SU-DHL-6 (cell line): ENCODE results near the gene PDE4D.

Source experiments
- H2AFZ ChIP-seq: fragments of 200-600 bp; sonication (generic); 2 replicates; pipeline ENCODE4 v1.6.1; 2014; ENCODE audit warnings: low read depth, mild to moderate bottlenecking, moderate library complexity, mixed read lengths, antibody characterized with exemption, low read length; ENCODE audit not compliant: severe bottlenecking
- H3F3A ChIP-seq: fragments of 200-600 bp; shearing (Covaris generic); 2 replicates; pipeline ENCODE4 v1.6.0; 2016; ENCODE audit warnings: antibody characterized with exemption, mild to moderate bottlenecking; ENCODE audit not compliant: insufficient read depth
- H3K27ac ChIP-seq: fragments of 200-600 bp; sonication (generic); 2 replicates; pipeline ENCODE4 v1.5.1; 2016; ENCODE audit warnings: low read depth, mild to moderate bottlenecking, low read length, moderate library complexity, mixed read lengths
- H3K27me3 ChIP-seq: fragments of 200-600 bp; sonication (generic), shearing (Covaris generic); 2 replicates; pipeline ENCODE4 v1.6.0; 2014; ENCODE audit warnings: mild to moderate bottlenecking, low read length
- H3K36me3 ChIP-seq: fragments of 200-600 bp; sonication (generic); 2 replicates; pipeline ENCODE4 v1.6.1; 2014; ENCODE audit warnings: mild to moderate bottlenecking, low read length, mixed read lengths
- H3K4me2 ChIP-seq: fragments of 300-600, 200-600 bp; shearing (Covaris generic), sonication (generic); 2 replicates; pipeline ENCODE4 v1.6.0; 2014; ENCODE audit warnings: low read length, low read depth, mild to moderate bottlenecking; ENCODE audit not compliant: poor library complexity, severe bottlenecking
- H3K4me3 ChIP-seq: fragments of 200-600 bp; sonication (generic); 2 replicates; pipeline ENCODE4 v1.5.1; 2014; ENCODE audit warnings: antibody characterized with exemption, low read length, mild to moderate bottlenecking, mixed read lengths; ENCODE audit not compliant: insufficient read depth, poor library complexity, severe bottlenecking
- H3K79me2 ChIP-seq: fragments of 200-600 bp; sonication (generic); 2 replicates; pipeline ENCODE4 v1.6.1; 2014; ENCODE audit warnings: mild to moderate bottlenecking, low read length, moderate library complexity; ENCODE audit not compliant: insufficient read depth
- H3K9ac ChIP-seq: fragments of 200-600 bp; sonication (generic); 2 replicates; pipeline ENCODE4 v1.7.0; 2014; ENCODE audit warnings: mild to moderate bottlenecking, low read length
- H3K9me2 ChIP-seq: fragments of 200-600 bp; sonication (generic); replicated peaks from 2 replicates; pipeline ENCODE4 v1.6.1; 2014; ENCODE audit warnings: low read length; ENCODE audit not compliant: insufficient read depth
- H3K9me3 ChIP-seq: fragments of 200-600 bp; sonication (generic); 2 replicates; pipeline ENCODE4 v1.6.1; 2014; ENCODE audit warnings: low read length, mixed read lengths; ENCODE audit not compliant: insufficient read depth
- H4K20me1 ChIP-seq: fragments of 200-600 bp; sonication (generic); 2 replicates; pipeline ENCODE4 v1.6.1; 2014; ENCODE audit warnings: low read depth, mild to moderate bottlenecking, antibody characterized with exemption, low read length, moderate library complexity, mixed read lengths
- CTCF ChIP-seq: fragments of 200-600 bp; sonication (generic); IDR thresholded peaks from one replicate; pipeline ENCODE4 v1.5.1; 2017; ENCODE audit warnings: antibody characterized with exemption, mild to moderate bottlenecking, low read length, moderate library complexity; ENCODE audit not compliant: insufficient read depth, poor library complexity, severe bottlenecking
- EZH2phosphoT487 ChIP-seq: fragments of 200-600 bp; sonication (generic), shearing (Covaris generic); conservative IDR thresholded peaks from 2 replicates; pipeline ENCODE4 v1.6.1; 2018; ENCODE audit warnings: mild to moderate bottlenecking, antibody characterized with exemption, low read length, moderate library complexity, mixed read lengths

The PDE4D gene

GRCh38 chr5:59071755-59072549, 821.6 kb downstream of the PDE4D start:
- H3K27me3 ChIP-seq = no peaks in the 10 kb centered on the region
- H2AFZ ChIP-seq = no peak overlapping the region
- no peak overlapping the region for H3K4me3 ChIP-seq
- no peaks in the 10 kb centered on the region for H3K79me2 ChIP-seq
- no peaks in the 10 kb centered on the region for H3K9me3 ChIP-seq
- H4K20me1 ChIP-seq = no peaks in the 10 kb centered on the region
- no peak overlapping the region for H3K27ac ChIP-seq
- no peak overlapping the region for H3K4me2 ChIP-seq
- H3K36me3 ChIP-seq = no peaks in the 10 kb centered on the region
- no peaks in the 10 kb centered on the region for H3K9me2 ChIP-seq
- TF ChIP-seq CTCF (no peak), EZH2phosphoT487 (no peak)
- H3F3A ChIP-seq = no peaks in the 10 kb centered on the region
- no peak overlapping the region for H3K9ac ChIP-seq

- Histone ChIP-seq H3K27me3 (no peaks in the 10 kb centered on the region), H2AFZ (no peak overlapping the region), H3K4me2 (no peak overlapping the region), H3K27ac (no peak overlapping the region), H3K4me3 (no peak overlapping the region), H3K36me3 (no peaks in the 10 kb centered on the region), H3K9ac (no peak overlapping the region), H4K20me1 (no peaks in the 10 kb centered on the region), H3K9me3 (no peaks in the 10 kb centered on the region), H3K79me2 (no peaks in the 10 kb centered on the region), H3F3A (no peaks in the 10 kb centered on the region), H3K9me2 (no peaks in the 10 kb centered on the region)
- TF ChIP-seq CTCF = no peak
- no peak for TF ChIP-seq EZH2phosphoT487
Measured at GRCh38 chr5:59069438-59070079, 824.0 kb downstream of the PDE4D start.

GRCh38 chr5:59067956-59068656, 825.4 kb downstream of the PDE4D start:
- no peak overlapping the region for H3K4me3 ChIP-seq
- H4K20me1 ChIP-seq = no peaks in the 10 kb centered on the region
- H3K4me2 ChIP-seq = no peak overlapping the region
- H3K9me3 ChIP-seq = no peaks in the 10 kb centered on the region
- no peaks in the 10 kb centered on the region for H3K79me2 ChIP-seq
- no peaks in the 10 kb centered on the region for H3K36me3 ChIP-seq
- H2AFZ ChIP-seq = no peak overlapping the region
- no peak overlapping the region for H3K27ac ChIP-seq
- H3K27me3 ChIP-seq = no peaks in the 10 kb centered on the region
- no peak for TF ChIP-seq CTCF
- TF ChIP-seq EZH2phosphoT487 = no peak
- no peaks in the 10 kb centered on the region for H3F3A ChIP-seq
- no peak overlapping the region for H3K9ac ChIP-seq
- H3K9me2 ChIP-seq = no peaks in the 10 kb centered on the region
